GM19467 (cell line): ENCODE measurements around the gene EVC2.

Experiments
- ATAC-seq: cut with Tn5 transposase; IDR thresholded peaks from one replicate; pipeline ENCODE4 v1.9.1; 2021; ENCODE audit warnings: mild to moderate bottlenecking, moderate library complexity; ENCODE audit not compliant: unreplicated experiment

EVC2 gene

DNA sequence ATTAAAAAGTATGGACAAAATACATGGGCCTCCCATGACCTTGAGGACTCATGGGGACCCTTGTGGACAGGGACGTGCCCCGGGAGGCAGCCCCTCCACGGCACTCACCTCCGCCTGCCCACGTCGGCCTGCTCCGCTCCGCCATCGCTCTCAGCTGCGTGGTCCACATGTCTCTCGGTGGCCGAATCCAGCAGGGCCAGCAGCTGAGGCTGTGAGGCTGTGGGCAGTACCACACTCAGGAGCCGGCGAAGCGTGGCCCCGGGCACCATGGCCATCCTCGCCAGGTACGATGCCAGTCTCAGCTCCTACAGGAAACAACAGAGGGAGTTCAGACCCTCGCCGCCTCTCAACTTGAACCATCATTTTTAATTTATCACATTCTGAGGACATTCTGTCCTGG lies 140.0 kb downstream of the EVC2 start:
- ATAC-seq = no peak

DNA sequence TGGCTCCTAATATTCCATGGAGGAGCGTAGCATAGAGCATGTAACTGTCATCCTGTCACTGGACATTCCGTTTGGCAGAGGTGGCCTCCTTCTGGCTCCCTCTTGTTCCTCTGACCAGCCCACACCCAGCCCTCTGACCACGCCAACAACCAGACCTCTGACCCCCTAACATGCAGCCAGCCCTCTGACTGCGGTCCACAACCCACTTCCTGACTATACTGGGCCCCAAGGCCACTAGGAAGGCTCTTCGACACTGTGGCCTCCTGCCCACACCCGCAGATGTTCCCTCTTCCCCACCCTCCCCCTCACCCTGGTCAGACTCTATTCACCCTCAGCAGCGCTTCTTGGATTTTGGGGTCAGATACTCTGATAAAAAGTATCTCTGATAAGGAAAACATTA lies 141.4 kb downstream of the EVC2 start:
- ATAC-seq = no peak

GRCh38 chr4:5566526-5566925 lies 141.8 kb downstream of the EVC2 start:
- ATAC-seq = no peak

DNA sequence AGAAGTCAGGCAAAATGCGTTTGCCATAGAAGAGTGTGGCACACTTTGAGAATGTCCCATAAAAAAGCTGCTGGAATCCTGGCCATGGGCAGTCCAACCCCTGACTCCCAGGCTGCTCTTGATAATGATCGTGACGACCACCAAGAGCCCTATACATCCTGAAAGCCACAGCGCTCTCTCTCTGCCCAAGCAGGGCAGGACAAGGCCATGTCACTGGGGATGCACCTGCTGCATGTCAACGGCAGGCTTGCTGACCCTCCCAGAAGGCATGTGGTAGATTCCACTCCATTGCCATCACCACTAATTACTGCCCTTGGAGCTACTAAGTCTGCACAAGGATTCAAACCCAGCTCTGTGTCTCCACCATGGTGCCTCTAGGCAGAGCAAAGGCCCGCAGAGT lies 144.5 kb downstream of the EVC2 start:
- no peak for ATAC-seq

DNA sequence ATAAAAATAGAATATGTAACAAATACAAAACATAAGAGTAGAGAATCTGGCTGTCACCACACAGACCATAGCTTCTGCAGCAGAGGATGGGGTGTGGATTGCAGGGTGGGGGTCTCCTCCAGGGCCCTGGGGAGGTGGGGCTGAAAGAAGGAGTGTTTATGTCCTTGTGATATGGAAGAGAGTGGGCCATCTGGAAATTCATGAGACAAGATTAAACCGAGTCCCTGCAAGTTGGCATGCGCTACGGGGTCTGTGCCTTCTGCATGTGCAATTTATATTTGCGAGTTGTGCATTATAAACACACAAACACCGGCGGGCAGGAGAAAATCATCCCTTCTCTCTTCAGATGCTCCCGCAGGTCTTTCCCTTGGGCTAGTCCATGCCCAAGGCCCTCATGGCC lies 145.9 kb downstream of the EVC2 start:
- ATAC-seq = no peak

DNA sequence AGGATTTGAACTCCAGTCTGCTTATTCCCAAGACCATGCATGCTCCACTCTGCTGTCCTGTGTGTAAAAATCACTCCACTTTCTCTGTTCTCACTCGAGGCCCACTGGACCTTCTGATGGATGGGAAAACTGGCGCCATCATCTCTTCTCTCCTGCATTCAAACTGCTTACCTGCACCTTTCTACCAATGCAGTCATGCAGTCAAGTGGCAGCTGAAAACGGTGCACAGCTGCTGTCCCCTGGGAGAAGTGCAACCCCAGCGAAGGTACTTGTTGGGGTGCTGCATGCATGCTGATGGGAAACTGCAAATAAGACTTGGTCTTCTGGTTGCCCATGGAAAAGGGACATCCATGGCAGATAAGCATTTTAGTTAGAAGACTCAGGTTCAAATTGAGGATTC lies 147.1 kb downstream of the EVC2 start:
- no peak for ATAC-seq

DNA sequence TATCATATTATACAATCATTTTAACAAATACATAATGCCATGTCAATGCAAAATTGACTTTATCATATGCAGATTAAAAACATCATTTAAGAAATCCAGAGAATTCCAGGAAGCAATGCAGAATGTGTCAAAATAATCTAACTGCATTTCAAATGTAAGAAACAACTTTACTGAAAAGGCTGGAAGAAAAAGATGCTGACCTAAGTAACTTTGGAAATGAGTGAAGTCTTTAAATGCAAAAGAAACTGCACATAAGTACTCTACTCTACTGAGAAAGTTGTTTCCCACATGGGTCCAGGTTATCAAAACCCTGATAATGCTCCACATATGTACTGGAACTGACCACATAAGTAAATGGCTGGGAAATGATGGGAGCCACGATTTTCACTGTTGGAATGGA lies 149.9 kb downstream of the EVC2 start:
- no peak for ATAC-seq

GRCh38 chr4:5554376-5554775 lies 154.0 kb downstream of the EVC2 start:
- no peak for ATAC-seq

DNA sequence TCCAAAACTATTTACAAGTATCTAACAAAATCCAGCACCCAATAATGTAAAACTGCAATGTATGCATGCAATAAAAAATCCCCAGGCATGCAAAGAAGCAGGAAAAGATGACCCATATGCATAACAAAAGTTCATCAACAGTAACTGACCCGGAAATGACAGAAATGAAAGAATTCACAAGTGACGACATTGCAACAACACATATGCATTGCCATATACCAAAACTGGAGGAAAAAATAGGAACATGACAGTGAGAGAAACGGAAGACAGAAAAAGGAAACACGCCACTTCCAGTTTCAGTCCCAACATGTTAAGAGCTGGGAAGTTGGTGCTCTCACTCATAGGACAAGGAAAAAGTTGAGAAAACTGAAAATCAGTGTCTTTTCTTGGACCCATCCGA lies 154.6 kb downstream of the EVC2 start:
- no peak for ATAC-seq

- no peak for ATAC-seq
Measured at GRCh38 chr4:5552451-5552850, 155.9 kb downstream of the EVC2 start.

- ATAC-seq = no peak
Measured at GRCh38 chr4:5547651-5548249, 160.6 kb downstream of the EVC2 start.

- ATAC-seq = no peak
Measured at GRCh38 chr4:5545271-5545670, 163.1 kb downstream of the EVC2 start.

DNA sequence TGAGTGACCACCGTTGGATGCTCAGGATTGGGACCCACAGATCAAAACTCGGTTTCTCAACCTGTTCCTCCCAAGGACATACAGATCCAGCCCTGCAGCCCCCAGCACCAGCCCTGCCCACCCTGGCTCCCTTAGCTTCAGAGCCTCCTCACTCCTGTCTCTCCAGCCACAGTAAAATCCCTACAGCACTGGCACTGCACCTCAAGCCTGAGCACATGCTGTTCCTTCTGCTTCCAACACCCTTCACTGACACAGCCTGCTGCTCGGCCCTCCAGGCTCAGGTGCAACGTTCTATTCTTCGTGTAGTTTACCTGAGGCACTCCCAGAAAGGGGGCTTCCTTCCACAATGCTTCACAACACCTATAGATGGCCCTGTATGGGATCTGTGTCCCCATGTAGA lies 163.6 kb downstream of the EVC2 start:
- ATAC-seq = no peak

DNA sequence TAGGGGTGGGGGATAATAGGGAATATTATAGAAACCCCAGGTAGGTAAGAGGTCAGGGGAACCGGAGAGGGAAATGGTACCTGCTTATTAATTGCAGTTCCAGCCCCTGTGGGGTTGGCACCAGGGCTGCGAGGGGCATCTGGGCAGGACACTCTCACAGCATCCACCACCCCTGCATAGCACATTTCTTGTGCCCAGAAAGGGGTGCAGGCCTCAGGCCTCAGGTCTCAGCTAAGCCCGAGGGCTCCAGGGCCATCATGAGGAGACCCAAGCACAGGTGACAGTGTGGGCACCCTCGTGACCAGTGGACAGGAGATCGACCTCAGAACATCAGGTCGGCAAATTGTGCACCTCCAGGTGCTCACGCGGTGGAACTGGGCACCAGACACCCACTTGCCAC lies 164.7 kb downstream of the EVC2 start:
- ATAC-seq = no peak

- ATAC-seq = no peak
Measured at GRCh38 chr4:5541169-5541568, 167.2 kb downstream of the EVC2 start.

GRCh38 chr4:5539584-5539983 lies 168.8 kb downstream of the EVC2 start:
- no peak for ATAC-seq

- no peak for ATAC-seq
Measured at GRCh38 chr4:5532100-5532499, 176.3 kb downstream of the EVC2 start.

- no peak for ATAC-seq
Measured at GRCh38 chr4:5528031-5528436, 180.3 kb downstream of the EVC2 start.

GRCh38 chr4:5527211-5527610 lies 181.1 kb downstream of the EVC2 start:
- no peak for ATAC-seq

- ATAC-seq = no peak
Measured at GRCh38 chr4:5526080-5526846, 182.1 kb downstream of the EVC2 start.

DNA sequence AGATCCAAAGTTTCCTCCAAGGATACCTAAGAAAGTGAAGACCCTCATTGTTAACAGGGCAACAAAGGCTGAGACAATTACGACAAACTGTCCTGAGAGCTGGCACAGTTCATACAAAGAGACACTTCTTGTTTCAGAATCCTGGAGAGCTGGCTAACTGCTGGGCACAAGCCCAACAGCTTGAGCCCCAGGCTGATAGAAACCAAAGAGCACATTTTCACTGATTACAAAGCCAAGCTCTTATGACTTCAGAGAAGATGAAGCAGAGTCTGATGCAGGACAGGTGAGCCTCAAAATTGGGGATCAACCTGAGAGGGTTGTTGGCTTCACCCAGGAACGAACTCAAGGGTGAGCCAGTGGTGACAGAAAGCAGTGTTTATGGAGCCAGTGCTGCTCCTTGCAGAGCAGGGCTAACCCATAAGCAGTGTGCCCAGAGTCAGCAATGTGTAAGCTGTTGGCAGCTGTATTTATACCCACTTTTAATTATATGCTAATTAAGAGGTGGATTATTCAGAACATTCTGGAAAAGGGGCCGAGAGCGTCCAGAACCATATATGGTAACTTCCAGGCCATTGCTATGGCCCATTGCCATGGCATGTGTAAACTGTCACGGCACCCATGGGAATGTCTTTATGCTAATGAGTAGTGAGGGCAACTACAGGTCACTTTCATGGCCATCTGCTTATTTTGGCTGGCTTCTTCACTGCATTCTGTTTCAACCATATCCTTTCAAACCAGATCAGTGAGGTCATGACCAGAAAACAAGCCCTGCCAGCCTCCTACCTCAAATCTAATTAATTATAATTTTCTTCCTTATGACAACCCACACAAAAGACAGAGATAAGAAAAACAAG lies 183.7 kb downstream of the EVC2 start:
- ATAC-seq = no peak

DNA sequence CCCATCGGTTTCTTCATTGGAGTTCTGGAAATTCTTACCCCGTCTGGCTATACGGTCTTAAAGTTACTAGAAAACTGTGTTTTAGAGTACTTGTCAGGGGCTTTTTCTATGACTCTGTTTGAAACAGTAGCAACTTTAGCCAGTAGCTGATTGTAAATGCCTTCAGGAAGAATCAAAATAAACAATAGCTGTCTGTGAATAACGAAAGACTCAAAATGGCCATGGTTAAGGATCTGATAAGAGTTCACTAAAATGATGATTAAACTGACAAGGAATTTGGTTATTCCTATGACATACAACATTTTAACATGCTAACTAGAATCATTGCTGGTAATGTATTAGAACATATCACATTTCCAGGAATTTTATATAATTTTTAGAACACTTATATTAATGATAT lies 191.0 kb downstream of the EVC2 start:
- ATAC-seq = no peak
